Measurements from ENCODE around the gene RNF182.

DNA sequence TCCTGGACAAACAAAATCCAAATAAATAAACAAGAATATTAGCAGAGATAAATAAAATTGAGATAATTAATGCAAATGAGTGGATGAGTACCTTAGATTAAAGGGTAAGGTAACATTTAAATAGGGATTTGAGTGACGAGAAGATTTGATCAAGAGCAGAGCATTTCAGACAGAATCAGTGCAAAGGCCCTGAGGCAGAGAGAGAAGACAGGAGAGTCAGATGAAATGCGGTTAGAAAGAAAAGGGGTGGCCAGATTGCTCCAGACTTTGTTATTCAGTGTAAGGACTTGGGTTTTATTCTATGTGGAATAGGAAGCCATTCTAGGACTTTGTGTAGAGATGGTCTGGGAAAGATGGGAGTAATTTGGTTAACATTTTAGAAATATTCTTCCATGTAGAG is 10.0 kb downstream of the RNF182 start:
- TF ChIP-seq, protein P1, sequence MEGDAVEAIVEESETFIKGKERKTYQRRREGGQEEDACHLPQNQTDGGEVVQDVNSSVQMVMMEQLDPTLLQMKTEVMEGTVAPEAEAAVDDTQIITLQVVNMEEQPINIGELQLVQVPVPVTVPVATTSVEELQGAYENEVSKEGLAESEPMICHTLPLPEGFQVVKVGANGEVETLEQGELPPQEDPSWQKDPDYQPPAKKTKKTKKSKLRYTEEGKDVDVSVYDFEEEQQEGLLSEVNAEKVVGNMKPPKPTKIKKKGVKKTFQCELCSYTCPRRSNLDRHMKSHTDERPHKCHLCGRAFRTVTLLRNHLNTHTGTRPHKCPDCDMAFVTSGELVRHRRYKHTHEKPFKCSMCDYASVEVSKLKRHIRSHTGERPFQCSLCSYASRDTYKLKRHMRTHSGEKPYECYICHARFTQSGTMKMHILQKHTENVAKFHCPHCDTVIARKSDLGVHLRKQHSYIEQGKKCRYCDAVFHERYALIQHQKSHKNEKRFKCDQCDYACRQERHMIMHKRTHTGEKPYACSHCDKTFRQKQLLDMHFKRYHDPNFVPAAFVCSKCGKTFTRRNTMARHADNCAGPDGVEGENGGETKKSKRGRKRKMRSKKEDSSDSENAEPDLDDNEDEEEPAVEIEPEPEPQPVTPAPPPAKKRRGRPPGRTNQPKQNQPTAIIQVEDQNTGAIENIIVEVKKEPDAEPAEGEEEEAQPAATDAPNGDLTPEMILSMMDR (IDR thresholded peaks at IDR 0.05): no peak
- TF ChIP-seq POLR2AphosphoS5 (IDR thresholded peaks at IDR 0.05): no peak
